ENCODE results near the gene TNPO2.

DNA sequence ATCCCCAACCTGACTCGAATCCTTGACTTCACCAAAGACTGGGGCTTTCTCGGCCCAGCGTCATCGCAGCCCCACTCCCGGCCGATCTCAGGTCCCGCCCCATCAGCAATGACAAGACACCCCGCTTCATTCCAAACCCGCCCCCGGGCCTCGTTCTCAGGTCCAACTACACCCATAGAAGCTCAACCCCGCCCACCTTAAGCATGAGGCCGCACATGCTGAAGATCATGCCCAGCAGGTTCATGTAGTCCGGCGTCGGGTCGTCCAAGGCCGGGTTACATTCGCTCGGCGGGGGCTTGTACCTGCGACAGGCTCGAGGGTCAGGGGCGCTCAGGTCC, 54.8 kb downstream of the TNPO2 start:
- TF ChIP-seq, protein P1, sequence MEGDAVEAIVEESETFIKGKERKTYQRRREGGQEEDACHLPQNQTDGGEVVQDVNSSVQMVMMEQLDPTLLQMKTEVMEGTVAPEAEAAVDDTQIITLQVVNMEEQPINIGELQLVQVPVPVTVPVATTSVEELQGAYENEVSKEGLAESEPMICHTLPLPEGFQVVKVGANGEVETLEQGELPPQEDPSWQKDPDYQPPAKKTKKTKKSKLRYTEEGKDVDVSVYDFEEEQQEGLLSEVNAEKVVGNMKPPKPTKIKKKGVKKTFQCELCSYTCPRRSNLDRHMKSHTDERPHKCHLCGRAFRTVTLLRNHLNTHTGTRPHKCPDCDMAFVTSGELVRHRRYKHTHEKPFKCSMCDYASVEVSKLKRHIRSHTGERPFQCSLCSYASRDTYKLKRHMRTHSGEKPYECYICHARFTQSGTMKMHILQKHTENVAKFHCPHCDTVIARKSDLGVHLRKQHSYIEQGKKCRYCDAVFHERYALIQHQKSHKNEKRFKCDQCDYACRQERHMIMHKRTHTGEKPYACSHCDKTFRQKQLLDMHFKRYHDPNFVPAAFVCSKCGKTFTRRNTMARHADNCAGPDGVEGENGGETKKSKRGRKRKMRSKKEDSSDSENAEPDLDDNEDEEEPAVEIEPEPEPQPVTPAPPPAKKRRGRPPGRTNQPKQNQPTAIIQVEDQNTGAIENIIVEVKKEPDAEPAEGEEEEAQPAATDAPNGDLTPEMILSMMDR (conservative IDR thresholded peaks at IDR 0.05; ENCODE audit: low read depth in 2 of 2), result no peak
- TF ChIP-seq EZH2 (IDR thresholded peaks at IDR 0.05; ENCODE audit: low read depth, unreplicated experiment) (no peak), POLR2AphosphoS5 (IDR thresholded peaks at IDR 0.05; ENCODE audit: low read depth) (no peak), ZNF114 (CRISPR knock-in tag; IDR thresholded peaks at IDR 0.05) (no peak), STAT1 (IDR thresholded peaks at IDR 0.05; ENCODE audit: unreplicated experiment) (no peak)
- TF ChIP-seq, protein P2, sequence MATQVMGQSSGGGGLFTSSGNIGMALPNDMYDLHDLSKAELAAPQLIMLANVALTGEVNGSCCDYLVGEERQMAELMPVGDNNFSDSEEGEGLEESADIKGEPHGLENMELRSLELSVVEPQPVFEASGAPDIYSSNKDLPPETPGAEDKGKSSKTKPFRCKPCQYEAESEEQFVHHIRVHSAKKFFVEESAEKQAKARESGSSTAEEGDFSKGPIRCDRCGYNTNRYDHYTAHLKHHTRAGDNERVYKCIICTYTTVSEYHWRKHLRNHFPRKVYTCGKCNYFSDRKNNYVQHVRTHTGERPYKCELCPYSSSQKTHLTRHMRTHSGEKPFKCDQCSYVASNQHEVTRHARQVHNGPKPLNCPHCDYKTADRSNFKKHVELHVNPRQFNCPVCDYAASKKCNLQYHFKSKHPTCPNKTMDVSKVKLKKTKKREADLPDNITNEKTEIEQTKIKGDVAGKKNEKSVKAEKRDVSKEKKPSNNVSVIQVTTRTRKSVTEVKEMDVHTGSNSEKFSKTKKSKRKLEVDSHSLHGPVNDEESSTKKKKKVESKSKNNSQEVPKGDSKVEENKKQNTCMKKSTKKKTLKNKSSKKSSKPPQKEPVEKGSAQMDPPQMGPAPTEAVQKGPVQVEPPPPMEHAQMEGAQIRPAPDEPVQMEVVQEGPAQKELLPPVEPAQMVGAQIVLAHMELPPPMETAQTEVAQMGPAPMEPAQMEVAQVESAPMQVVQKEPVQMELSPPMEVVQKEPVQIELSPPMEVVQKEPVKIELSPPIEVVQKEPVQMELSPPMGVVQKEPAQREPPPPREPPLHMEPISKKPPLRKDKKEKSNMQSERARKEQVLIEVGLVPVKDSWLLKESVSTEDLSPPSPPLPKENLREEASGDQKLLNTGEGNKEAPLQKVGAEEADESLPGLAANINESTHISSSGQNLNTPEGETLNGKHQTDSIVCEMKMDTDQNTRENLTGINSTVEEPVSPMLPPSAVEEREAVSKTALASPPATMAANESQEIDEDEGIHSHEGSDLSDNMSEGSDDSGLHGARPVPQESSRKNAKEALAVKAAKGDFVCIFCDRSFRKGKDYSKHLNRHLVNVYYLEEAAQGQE (IDR thresholded peaks at IDR 0.05; ENCODE audit: unreplicated experiment), result no peak

Measured in GM23338 (cell line).